Stimulated activated CD4-positive, alpha-beta T cell treated with anti-CD3 and anti-CD28 coated beads, Interleukin-2, amount 100 ng/mL, for 48 hours (primary cell): ENCODE results near the gene CHN2.

Experiments used
- DNase-seq, 2 donors: peaks; one replicate each; pipeline ENCODE4 v3.0.0-alpha.2; 2020

The CHN2 gene

DNA sequence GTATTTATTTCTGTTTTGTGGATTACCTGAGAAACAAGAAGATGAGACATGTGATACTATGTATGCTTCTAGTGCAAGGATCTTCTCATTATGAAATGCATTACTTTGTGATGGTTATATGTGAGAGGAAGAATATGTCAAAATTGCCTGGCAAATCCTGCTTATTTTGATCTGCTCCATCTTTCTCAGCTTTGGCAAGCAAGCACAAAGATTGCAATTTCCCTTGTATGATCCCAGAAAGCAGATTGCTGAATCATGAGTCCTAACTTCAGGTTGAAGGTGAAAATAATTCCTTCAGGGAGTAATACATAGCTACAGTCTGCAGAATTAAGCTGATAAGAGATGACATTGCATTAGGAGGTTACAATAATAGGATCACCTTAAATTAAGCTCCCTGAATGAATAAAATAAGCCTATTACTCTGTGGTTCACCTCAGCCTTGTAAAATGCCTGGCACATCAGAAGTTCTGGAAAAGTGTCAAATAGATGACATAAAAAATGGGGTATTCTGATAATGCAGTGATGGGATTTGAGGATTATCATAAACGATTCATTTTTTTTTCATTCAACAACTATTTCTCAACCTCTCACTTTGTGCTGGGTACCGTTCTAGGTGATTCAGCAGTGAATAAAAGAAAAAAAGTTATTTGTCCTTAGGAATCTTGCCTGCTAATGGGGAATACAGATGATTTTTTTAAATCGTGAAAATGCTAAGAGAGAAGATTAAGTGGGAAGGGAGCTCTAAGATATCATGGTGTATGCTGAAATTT, 120.7 kb downstream of the CHN2 start:
- no peak for DNase-seq

GRCh38 chr7:29315892-29316270, 121.3 kb downstream of the CHN2 start:
- no peak for DNase-seq

DNA sequence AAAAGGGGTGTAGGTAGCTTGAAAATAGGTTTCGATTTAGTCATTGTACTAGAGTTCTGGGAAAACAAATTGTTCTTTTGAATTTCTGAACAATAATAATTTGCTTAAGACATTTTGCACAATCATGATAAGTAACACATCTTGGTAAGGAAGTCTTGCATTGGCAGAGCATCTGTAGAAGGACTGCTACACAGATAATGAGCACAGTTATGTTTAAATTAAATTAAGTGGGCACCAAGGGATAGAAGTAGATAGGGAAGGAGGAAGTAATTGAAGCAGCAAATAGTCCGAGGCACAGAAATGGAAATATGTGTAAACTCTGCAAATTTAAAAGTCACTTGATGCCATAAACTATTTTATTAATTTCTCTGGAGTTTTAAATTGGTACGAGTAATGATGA, 122.4 kb downstream of the CHN2 start:
- DNase-seq: no peak

GRCh38 chr7:29318853-29319718, 124.5 kb downstream of the CHN2 start:
- no peak for DNase-seq

DNA sequence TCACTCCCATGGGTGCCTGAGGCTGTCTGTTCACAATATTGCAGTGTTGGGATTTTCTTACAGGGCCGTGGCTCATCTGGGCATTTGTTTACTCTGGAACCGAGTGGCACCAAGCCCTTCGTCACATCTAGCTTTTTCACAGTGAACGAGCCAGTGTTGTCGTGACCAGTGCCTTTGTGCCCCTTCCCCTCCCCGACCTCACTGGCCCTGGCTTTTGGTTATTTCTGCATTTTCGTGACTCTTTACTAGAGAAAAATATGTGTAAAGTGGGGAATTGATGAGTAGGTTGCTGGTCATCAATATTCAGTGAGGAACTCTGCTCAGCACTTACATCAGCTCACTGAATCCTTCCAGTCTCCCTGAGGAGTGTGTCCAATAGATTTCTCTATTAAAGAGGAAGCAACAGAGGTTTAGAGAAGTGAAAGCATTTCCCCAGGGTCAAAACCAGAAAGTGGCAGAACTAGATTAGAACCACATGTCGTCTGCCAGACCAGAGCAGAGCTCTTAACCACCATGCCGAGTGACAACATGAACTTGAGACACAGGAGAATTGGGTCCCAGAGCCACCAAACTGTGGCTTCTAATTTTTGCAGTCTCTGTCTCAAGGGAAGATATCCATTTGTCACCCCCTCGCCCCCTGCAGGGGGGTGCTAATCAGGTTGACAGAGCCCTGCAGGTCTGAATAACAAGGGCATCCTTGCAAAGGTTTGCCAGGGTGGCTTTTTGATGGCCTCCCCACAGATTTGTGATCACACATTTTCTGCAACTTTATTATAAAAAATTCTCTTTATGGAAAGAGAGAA, 125.3 kb downstream of the CHN2 start:
- no peak for DNase-seq

- DNase-seq: no peak
Measured at GRCh38 chr7:29320577-29320976, 126.0 kb downstream of the CHN2 start.

DNA sequence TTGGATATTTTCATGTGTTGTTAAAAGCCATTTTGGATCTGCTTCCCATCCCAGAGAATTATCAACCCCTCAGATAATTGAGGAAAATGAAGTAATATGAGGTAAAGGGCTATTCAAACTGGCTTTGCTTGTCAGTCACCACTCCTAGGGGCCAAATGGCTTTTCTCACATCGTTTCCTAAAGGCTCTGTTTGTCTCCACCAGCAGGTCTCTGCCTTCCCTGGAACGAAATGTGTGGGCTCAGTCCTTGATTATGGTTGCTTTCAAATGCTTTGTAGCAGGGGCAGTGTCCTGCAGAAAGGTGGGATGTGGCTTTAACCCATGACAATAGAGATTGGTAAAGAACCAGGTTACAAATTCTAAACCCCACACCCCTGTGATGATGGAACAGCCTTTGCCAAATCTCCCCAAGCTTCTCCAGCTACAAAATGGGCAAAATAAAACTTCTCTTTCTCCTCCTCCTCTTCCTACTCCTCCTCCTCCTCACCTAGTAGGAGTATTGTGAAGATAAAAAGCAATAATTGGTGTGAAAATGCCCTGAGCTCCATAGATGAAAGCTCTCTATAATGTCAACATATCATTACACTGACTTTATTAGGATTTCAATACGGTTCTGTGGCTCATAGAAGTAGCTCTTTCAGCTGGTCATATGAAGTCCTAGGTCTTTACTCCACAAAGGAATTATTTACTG, 127.6 kb downstream of the CHN2 start:
- DNase-seq: no peak

DNA sequence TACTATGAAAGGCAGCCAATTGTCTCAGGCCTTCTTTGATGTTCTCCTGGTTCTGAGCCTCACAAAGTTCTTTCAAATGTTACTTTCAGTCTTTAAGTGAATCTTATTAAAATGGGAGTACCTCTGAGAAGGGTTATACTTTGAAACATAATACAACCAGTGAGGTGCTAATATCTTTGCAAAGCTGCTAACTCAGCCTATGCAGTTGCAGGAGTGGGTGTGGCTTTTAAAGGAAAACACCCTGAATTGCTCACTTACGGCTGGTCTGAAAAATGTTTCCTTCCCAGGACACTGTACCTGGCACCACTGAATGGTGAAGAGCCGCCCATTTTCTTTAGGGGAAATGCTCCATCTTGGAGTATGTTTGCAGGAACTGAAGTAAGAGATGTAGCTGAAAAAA, 130.9 kb downstream of the CHN2 start:
- no peak for DNase-seq

DNA sequence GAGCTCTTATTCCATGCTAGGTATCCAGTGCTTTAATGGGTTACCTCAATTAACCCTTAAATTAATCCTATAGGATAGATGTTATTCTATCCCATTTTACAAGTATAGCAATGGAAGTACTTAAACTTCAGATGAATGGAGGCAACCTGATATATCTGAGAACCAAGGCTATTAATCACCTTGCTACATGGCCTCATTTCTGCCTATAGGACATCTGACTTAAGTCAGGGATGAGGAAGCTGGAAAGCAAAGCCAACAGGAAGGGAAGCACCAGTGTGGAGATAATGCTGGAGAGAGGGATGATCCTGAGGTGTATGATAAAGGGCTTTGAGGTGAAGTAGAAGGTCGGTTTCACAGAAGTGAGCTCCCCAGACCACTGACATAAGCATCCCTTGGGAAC, 132.3 kb downstream of the CHN2 start:
- DNase-seq: no peak

DNA sequence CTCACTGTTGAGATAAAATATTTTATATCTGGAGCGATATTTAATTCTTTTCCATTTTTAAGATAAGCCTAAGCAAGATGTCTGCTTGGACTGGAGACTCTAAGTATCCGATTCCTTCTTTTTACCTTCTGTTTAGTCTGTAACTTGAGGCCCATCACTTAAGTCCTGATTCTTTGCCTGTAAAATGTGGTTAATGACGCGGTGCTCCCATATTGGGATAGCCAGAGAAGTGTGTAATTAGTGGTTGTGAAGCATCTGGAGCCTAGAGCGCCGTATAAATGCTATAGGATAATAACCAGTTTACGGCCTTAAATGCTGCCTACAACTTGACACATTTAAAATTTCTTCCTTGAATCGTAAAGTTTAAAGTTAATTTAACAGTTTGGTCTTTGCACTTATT, 132.9 kb downstream of the CHN2 start:
- no peak for DNase-seq

DNA sequence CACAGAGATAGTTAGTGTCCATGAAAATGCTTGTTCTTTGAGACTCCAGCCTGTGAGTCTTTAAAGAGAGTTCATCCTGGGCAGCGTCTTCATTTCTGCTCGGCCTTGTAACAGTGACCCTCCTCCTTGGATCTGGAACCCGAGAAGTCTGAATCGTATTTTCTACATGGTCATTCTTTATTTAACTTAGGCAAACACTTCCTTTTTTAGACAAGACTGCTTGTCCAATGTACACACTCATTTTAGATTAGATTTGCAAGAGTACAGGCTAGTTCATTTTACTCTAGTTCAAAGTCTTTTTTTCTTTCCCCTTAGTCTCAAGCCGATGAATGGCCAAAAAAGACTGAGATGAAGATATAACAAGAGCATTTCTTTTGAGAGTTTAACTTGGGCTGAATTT, 133.5 kb downstream of the CHN2 start:
- no peak for DNase-seq

DNA sequence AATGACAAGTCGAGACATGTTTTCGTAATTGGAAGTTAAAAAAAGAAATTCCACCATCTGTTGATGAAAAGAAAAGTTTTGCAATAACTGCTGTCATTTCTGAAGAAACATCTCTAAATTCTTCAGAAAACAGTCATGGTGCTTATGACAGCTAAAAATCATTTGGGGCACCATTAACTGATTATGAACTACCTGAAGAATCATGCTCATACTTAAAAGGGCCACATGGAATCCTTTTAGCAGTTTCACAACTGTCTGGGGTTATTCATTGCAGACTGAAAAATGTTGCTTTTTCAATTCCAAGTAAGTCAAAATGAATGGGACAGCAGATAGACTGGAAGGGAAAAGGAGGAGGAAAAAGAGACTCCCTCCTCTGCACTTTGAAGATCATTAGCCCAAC, 134.2 kb downstream of the CHN2 start:
- no peak for DNase-seq

DNA sequence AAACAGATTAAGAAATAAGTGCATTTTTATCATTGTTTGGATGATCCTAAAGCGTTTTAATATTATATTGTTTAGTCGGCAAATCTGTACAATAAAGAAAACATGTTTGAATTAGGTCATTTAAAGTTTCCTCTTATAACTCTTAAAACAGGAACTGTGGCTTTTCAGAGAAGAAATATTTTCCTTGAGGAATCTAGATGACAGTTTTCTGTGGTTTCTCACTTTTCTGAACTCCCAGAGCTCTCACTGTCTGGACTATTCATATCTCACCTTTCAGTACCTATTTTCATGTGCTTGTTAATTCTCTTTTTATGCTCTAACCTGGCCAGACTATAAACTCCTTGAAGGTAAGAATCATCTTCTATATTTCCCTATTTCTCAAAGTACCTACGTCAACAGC, 135.1 kb downstream of the CHN2 start:
- no peak for DNase-seq

GRCh38 chr7:29330136-29330535, 135.6 kb downstream of the CHN2 start:
- DNase-seq: no peak

DNA sequence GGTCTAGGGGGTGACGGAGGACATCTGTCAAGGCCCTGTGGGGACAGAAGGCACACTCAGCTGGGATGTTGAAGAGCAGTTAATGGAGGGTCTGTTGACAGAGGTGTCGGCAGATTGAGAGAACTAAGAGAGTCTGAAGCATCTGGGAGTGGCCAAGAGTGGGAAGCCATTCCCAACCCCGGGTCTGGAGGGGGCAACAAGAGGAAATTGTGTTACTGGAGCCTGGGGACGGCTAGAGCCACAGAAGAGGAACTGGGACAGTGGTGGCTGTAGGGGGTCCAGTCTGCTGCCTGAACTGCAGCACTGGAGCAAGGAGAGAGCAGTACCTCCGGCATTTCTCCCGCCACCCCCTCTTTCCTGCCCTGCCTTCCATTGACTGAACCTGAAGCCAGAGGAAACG, 136.6 kb downstream of the CHN2 start:
- DNase-seq: no peak

- no peak for DNase-seq
Measured at GRCh38 chr7:29332042-29332811, 137.7 kb downstream of the CHN2 start.

DNA sequence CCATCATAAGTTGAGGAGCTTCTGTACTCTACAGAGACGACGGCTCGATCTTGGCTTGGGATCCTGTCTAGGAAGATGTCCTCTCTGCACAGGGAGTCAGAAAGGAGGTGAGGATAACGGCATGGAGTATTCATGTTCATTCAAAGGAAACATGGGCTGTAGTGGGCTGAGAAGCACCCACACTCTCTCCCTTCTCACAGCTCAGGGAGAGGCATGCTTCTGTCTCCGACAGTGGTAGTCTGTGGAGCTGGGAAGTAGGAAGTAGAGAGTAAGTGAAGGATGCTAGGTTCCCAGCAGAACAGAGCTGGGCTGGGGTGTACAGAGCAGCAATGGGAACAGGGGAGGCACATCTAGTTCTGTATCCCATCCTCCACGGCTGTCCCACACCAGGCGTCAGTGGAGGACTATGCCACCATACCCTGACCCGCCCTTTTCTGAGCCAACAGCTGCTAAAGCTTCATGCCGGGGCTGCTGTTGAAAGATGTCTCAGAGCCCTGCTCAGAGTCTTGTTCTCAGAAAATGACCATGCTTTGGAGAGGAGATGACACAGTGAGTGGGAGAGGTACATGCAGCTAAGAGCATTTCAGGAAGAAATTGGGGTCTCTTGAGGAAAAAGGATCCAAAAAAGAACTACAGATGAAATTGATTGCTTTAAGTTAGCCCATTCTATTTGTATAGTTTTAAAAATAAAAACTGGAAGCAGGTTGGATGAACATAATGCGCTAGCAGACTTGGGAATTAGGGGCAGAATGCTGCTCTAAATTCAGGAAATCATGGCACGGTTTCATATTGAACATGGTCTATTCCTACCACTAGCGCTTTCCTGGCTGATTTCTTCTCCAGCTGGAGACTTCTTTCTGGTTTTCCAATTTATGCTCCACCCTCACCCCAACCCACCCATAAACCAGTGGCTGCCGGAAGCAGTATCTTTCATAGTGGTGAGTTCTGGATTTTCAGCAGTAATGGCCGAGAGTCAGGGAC, 138.6 kb downstream of the CHN2 start:
- no peak for DNase-seq

- DNase-seq: no peak
Measured at GRCh38 chr7:29335188-29336083, 140.9 kb downstream of the CHN2 start.

GRCh38 chr7:29337546-29338116, 143.1 kb downstream of the CHN2 start:
- DNase-seq: no peak
